C4-2B (cell line): ENCODE results near the gene ARVCF.

Experiments used
- H3K27ac ChIP-seq: fragments of 450-650 bp; 2 replicates; pipeline ENCODE4 v1.5.1; 2017
- CTCF ChIP-seq: fragments of 450-650 bp; conservative IDR thresholded peaks from 2 replicates; pipeline ENCODE4 v1.5.1; 2017; ENCODE audit warnings: mild to moderate bottlenecking
- ZFX ChIP-seq: fragments of 450-650 bp; IDR thresholded peaks from 2 replicates; pipeline ENCODE4 v1.6.1; 2017

ARVCF gene

DNA sequence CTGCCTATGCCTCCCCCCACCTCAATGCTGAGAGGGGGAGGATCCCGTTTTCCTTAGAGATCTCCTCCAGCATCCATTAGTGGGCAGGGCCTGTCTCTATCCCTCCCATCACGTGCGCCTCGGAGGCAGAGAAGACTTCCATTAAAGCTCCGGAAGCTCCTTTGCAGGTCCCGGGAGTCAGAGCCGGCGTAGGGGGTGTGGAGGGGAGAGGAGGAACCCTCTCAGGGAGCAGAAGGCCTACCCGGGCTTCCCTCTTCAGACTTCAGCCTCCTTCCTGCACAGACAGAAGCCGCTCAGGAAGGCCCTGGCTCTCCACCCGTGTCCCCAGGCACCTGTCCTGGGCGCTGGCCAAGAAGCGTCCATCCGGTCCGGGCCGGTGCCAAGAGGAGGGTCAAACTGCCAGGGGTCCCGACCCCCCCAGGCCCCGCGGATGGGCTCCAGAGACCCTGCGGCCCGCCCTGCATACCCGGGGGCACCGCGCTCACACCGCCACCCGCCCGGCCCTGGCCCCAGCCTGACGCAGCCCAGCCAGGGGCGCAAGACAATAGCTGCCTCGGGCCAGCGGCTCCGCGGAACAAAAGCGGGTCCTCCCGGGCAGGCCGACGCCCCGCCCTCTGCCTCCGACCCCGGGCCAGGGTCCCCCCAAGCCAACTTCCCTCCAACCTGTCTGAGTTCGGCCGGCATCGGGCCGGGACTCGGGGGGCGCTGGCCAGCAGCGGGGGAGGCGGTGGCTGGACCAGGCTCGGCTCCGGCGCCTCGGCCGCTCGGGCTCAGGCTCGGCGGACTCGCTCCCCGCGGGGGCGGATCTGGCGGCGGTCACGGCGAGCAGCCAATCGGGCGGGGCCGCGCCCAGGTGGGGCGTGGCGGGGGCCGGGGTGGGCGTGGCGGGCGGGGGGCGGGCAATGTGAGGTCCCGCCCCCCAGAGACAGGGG is 29.9 kb downstream of the ARVCF start:
- TF ChIP-seq CTCF (no peak), ZFX (0 out of 2 replicates have a peak, but pooled peaks have one; percentile 33)
- H3K27ac ChIP-seq: peak overlapping the region; percentile 82

DNA sequence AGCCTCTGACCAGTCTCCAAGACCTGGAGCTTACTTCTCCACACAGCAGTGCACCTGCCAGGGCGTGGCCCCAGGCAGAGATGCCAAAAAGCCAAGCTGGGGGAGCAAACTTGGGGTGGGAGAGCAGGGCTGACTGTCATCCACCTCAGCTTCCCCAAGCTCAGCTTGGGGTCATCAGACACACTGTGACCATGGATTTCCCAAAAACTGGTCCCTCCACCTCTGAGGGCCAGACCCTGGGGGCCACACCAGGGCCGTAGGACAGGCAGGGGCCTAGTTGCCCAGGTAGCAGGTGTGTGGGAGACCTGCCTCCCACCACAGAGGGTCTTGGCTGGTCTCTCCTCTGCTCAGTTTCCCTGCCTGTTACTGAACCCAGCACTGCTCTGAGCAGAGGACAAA is 30.6 kb downstream of the ARVCF start:
- peak overlapping the region; percentile 82 for H3K27ac ChIP-seq
- no peak for TF ChIP-seq CTCF
- no peak for TF ChIP-seq ZFX

DNA sequence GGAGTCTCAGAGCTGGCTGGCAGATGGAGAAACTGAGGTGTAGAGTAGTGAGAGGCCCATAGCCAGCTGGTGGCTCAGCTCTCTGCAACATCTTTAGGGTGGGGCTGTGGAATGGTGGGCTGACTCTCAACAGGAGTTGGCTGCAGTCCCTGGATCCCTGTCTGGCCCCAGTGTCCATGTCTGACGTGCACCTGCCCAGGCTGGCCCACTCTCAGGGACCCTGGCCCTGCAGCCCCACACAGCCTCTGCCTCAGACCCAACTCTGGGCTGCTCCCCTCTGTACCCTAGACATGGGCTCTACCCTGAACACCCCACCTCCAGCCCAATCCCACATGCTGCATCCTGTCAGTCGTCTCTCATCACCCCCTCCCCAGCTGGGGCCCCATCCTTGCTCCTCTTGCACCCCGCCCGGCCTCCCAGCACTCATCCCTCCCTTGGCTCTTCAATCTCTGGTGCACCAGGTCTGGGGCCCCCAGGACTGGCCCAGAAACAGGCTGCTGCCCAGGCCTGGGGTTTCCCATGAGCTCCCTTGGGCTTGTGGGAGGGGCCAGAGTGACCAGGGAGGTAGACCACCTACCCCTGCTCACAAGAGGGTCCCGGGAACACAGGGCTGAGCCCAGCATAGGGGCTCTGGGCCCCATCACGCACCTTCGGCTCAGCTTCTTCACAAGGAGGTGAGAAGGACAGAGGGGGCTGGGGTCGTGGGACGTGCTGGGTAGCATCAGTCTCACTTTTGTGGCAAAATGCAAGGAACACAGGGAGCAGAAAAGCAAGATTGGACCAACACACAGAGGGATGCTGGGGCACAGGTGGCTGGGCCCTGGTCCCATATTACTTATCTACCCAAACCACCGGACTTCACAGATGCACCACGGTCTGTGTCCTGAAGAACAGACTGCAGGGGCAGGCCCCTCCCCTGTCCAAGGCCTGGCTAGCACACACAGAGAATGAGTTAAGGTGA is 31.5 kb downstream of the ARVCF start:
- TF ChIP-seq CTCF: no peak
- TF ChIP-seq ZFX: no peak
- H3K27ac ChIP-seq: no peak overlapping the region

GRCh38 chr22:19984201-19984753 is 32.3 kb downstream of the ARVCF start:
- H3K27ac ChIP-seq: no peak overlapping the region

GRCh38 chr22:19983741-19984140 is 32.9 kb downstream of the ARVCF start:
- no peak overlapping the region for H3K27ac ChIP-seq
- TF ChIP-seq ZFX: no peak
- TF ChIP-seq CTCF: no peak

More at GRCh38 chr22:19984201-19984753, 32.3 kb downstream of the ARVCF start:
- TF ChIP-seq CTCF (no peak), ZFX (no peak)

DNA sequence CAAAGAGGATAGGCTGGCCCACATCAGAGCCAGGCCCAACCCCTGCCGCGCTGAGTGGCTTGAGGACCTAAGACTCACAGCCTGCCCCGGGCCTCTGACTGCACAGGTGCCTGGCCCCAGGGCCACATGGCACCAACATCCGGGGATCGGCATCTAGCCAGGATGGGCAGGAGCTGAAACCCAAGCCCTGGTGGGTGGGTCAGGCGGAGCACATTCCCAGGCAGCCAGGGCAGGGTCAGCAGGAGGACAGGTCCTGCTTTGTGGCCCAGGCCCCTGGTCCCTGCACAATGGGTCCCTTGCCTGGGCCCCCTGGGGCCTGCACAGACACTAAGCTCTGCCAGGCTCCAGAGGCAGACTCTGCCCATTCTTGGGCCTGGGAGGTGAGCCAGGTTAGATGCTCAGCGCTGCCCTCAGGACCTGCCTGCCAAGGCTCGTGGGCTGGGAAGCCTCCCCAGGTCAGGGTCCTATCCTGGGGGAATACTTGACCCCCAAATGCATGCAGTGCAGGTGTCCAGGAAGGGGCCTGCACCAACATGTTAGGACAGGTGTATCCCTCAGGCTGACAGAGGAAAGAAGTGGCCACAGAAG is 33.5 kb downstream of the ARVCF start:
- no peak overlapping the region for H3K27ac ChIP-seq
- no peak for TF ChIP-seq ZFX
- no peak for TF ChIP-seq CTCF
